T-cell (primary cell): ENCODE results near the gene TYSND1. TPM values are rescaled to one million over a fixed set of nuclear protein-coding genes. Genes with fewer than 3 reads are reported as not detected.

Source experiments
- ATAC-seq, 4 experiments: fragments of 200-7000 bp in 3 of 4; fragments of 150-1000 bp in 1 of 4; cut with Tn5 transposase; replicated peaks in 1 of 4; 1 replicate in 3 of 4; 2 replicates in 1 of 4; pipeline ENCODE4 v1.10.0; 2021; ENCODE audit warnings: moderate library complexity in 3 of 4, mild to moderate bottlenecking in 2 of 4, moderate number of reproducible peaks in 1 of 4
- CTCF ChIA-PET, 2 donors: fragments of 300-600 bp; sonication (Branson Sonifier 250); formaldehyde crosslinking; loops; one replicate each; lab custom pipeline; 2022; ENCODE audit warnings: antibody characterized with exemption in 2 of 2; lab: Charles Lee
- POLR2A ChIA-PET, 2 donors: fragments of 300-600 bp; sonication (Branson Sonifier 250); formaldehyde crosslinking; loops; one replicate each; lab custom pipeline; 2022; ENCODE audit warnings: antibody characterized with exemption in 2 of 2; lab: Charles Lee
- DNase-seq, 35 experiments: peaks; one replicate each; pipeline versions ENCODE4 v3.0.0 to v3.0.0-alpha.2; 2013 to 2023
- H3K27ac ChIP-seq: one replicate; pipeline ENCODE4 v1.5.1; 2013; ENCODE audit warnings: low read length
- H3K27me3 ChIP-seq, 2 experiments: replicated peaks in 1 of 2; 1 replicate in 1 of 2; 2 replicates in 1 of 2; pipeline versions ENCODE4 v1.6.1 to v1.7.0; 2013; ENCODE audit warnings: low read length in 1 of 2, mixed read lengths in 1 of 2; ENCODE audit not compliant: control insufficient read depth in 2 of 2, insufficient read depth in 2 of 2; ENCODE audit errors: extremely low read depth in 1 of 2
- H3K36me3 ChIP-seq, 2 donors: 1 replicate in 1 of 2; 2 replicates in 1 of 2; pipeline versions ENCODE4 v1.6.1 to v1.7.0; 2013; ENCODE audit warnings: low read length in 1 of 2; ENCODE audit not compliant: control insufficient read depth in 2 of 2, insufficient read depth in 1 of 2; ENCODE audit errors: extremely low read depth in 1 of 2
- H3K4me1 ChIP-seq, 2 experiments: 1 replicate in 1 of 2; 2 replicates in 1 of 2; pipeline versions ENCODE4 v1.6.1 to v1.7.0; 2013; ENCODE audit warnings: low read length in 2 of 2, mixed read lengths in 1 of 2; ENCODE audit not compliant: insufficient read depth in 2 of 2, control insufficient read depth in 1 of 2; ENCODE audit errors: extremely low read depth in 1 of 2
- H3K4me3 ChIP-seq, 2 donors: 1 replicate in 1 of 2; 2 replicates in 1 of 2; pipeline versions ENCODE4 v1.5.1 to v1.7.0; 2013; ENCODE audit warnings: mild to moderate bottlenecking in 2 of 2, low read length in 1 of 2, moderate library complexity in 1 of 2; ENCODE audit not compliant: control insufficient read depth in 1 of 2; ENCODE audit errors: extremely low read depth in 1 of 2
- H3K9me3 ChIP-seq: 2 replicates; pipeline ENCODE4 v1.7.0; 2013
- H3K27ac Mint-ChIP-seq, 2 donors: one replicate each; pipeline ENCODE4 v1.8.0; 2020 to 2021; ENCODE audit warnings: mild to moderate bottlenecking in 2 of 2, mixed read lengths in 2 of 2
- H3K27me3 Mint-ChIP-seq, 2 donors: one replicate each; pipeline ENCODE4 v1.8.0; 2021 to 2022; ENCODE audit warnings: mixed read lengths in 2 of 2
- H3K36me3 Mint-ChIP-seq: one replicate; pipeline ENCODE4 v1.8.0; 2021; ENCODE audit warnings: mixed read lengths
- H3K4me1 Mint-ChIP-seq, 3 donors: one replicate each; pipeline ENCODE4 v1.8.0; 2020 to 2022; ENCODE audit warnings: mixed read lengths in 3 of 3, mild to moderate bottlenecking in 1 of 3
- H3K4me3 Mint-ChIP-seq, 3 donors: one replicate each; pipeline ENCODE4 v1.8.0; 2020 to 2022; ENCODE audit warnings: mild to moderate bottlenecking in 3 of 3, mixed read lengths in 3 of 3, moderate library complexity in 3 of 3
- H3K9me3 Mint-ChIP-seq, 3 donors: one replicate each; pipeline ENCODE4 v1.8.0; 2020 to 2022; ENCODE audit warnings: mixed read lengths in 3 of 3
- WGBS: methylation state at CpG from one replicate; pipeline ENCODE4 v1.1.5; 2013; ENCODE audit warnings: missing lambda C conversion rate; ENCODE audit not compliant: insufficient coverage; 5-methylcytosine and 5-hydroxymethylcytosine counted together
- total RNA-seq, 35 experiments: library from RNA in 6 of 35; stranded (reverse) in 6 of 35; fragments of 120-200 nt in 1 of 35; gene quantifications; one replicate each; pipeline versions ENCODE4 v1.2.1 to v1.2.4 and lab custom pipeline; 2013 to 2026

TYSND1 gene
- total RNA-seq, 5 donors from 2014 or later (not counting 1 experiment from before 2014, with no cell fraction given), result 18.3 to 41.0 (median 38.7) TPM

DNA sequence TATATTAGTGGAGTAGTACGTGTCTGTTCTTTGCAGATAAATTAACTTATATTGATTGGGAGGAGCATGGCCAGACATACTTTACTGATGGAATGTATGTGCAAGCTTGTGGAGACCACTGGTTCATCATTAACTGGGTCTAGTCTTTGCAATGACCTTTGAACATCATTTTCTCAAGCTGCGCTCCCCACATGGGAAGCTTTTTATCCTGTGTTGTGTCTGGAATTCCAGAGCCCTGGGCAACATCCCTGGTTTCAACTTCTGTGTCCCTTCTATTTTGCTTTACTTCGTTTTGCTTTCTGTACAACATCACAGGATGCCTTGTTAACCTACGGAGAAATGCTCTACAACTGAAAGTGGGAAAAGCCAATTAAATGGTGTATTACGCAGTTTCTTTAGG lies 55.5 kb downstream of the TYSND1 start:
- Mint-ChIP-seq H3K4me3 (no peak overlapping the region), H3K4me1 (peaks cover 35 to 49% (median 48%) of the 10 kb centered on the region in 3 donors), H3K27ac (peak overlapping the region; percentile 64 to 66), H3K9me3 (no peaks in the 10 kb centered on the region), H3K27me3 (no peaks in the 10 kb centered on the region), H3K36me3 (peaks cover 6% of the 10 kb centered on the region)
- ATAC-seq, result no peak
- WGBS, result 100% methylated on average over 3 of the region's 5 CpGs
- no peaks in the 10 kb centered on the region for H3K27me3 ChIP-seq
- peaks cover 17 to 31% of the 10 kb centered on the region in 2 experiments for H3K4me1 ChIP-seq
- H3K9me3 ChIP-seq, result no peaks in the 10 kb centered on the region
- H3K36me3 ChIP-seq, result peaks cover 0 to 12% of the 10 kb centered on the region in 2 donors
- no peak overlapping the region for H3K4me3 ChIP-seq
- H3K27ac ChIP-seq, result no peak overlapping the region
- ChIA-PET POLR2A (no interaction called here), CTCF (no interaction called here)
- DNase-seq, result no peak

DNA sequence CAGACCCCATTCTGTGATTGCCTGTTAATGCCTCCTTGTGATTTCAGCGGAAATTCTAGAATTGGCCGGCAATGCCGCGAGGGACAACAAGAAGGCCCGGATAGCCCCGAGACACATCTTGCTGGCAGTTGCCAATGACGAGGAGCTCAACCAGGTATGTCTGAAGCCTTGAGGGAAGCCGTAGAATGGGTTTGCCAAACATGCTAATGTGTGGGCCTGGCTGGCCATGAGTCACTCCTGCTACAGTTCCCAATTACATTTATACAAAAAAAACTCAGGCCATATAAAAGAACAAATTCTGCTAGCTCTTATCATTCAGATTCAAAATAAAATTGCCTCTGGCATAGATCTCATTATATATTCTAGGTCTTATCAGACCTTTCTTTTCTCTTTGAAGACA lies 56.5 kb downstream of the TYSND1 start:
- Histone ChIP-seq H3K27ac (no peak overlapping the region), H3K4me3 (no peak overlapping the region), H3K9me3 (no peaks in the 10 kb centered on the region), H3K4me1 (peaks cover 17 to 31% of the 10 kb centered on the region in 2 experiments), H3K27me3 (no peaks in the 10 kb centered on the region), H3K36me3 (peaks cover 0 to 7% of the 10 kb centered on the region in 2 donors)
- ATAC-seq (no peak), DNase-seq (no peak)
- no peaks in the 10 kb centered on the region for H3K9me3 Mint-ChIP-seq
- H3K4me3 Mint-ChIP-seq, result no peak overlapping the region
- no peaks in the 10 kb centered on the region for H3K36me3 Mint-ChIP-seq
- 96% methylated on average over 7 of the region's 8 CpGs for WGBS
- ChIA-PET CTCF (no interaction called here), POLR2A (no interaction called here)
- peaks cover 30 to 45% (median 42%) of the 10 kb centered on the region in 3 donors for H3K4me1 Mint-ChIP-seq
- peak overlapping the region; percentile 18 to 46 for H3K27ac Mint-ChIP-seq
- no peaks in the 10 kb centered on the region for H3K27me3 Mint-ChIP-seq

DNA sequence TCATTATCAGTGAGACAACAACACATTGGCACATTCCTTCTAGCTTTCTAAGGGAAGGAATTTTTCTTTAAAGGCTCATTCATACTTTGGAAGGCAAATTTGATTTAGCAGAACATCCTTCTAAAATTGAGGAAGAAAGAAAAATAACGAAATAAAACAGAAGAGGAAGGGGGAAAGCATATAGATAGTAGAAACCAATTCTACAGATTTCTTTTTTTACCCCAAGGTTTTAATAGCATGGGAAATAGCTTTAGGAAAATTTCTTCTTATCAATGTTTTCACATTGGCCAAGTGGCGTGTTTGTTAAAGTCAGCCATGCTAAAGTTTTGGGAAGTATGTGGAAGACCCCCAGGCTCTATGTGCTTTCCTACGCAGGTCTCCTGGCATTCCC lies 58.2 kb downstream of the TYSND1 start:
- no peaks in the 10 kb centered on the region for H3K9me3 ChIP-seq
- H3K27ac ChIP-seq, result no peak overlapping the region
- H3K4me1 ChIP-seq, result peaks cover 12 to 19% of the 10 kb centered on the region in 2 experiments
- no peaks in the 10 kb centered on the region for H3K36me3 Mint-ChIP-seq
- H3K4me1 Mint-ChIP-seq, result peaks cover 15 to 27% (median 26%) of the 10 kb centered on the region in 3 donors
- no peak for ATAC-seq
- DNase-seq, result no peak
- ChIA-PET CTCF (no interaction called here), POLR2A (no interaction called here)
- no peaks in the 10 kb centered on the region for H3K36me3 ChIP-seq
- no peaks in the 10 kb centered on the region for H3K27me3 Mint-ChIP-seq
- WGBS, result no CpG with 5 or more reads among the region's 3 CpGs
- no peaks in the 10 kb centered on the region for H3K9me3 Mint-ChIP-seq
- no peak overlapping the region for H3K4me3 Mint-ChIP-seq
- no peak overlapping the region for H3K4me3 ChIP-seq
- H3K27me3 ChIP-seq, result no peaks in the 10 kb centered on the region
- no peak overlapping the region for H3K27ac Mint-ChIP-seq

Other genes starting within 250 kb of the TYSND1 start
- 1 to 10 TPM; 3.1 to 4.7 (median 3.8) TPM for gene MACROH2A2, start 93.9 kb downstream of the TYSND1 start, total RNA-seq
- 1 to 10 TPM; 3.2 to 5.8 (median 5.1) TPM for gene AIFM2, start 13.9 kb downstream of the TYSND1 start, total RNA-seq
- gene SAR1A, start 23.8 kb upstream of the TYSND1 start, total RNA-seq, result 100 to 1,000 TPM in 2 of 5 donors, 10 to 100 TPM in 3; 64.0 to 132 (median 82.3) TPM
- 10 to 100 TPM; 56.7 to 78.4 (median 64.4) TPM for gene PPA1, start 86.7 kb upstream of the TYSND1 start, total RNA-seq
- not detected for gene NPFFR1, start 137.3 kb upstream of the TYSND1 start, total RNA-seq
- gene LRRC20, start 235.9 kb upstream of the TYSND1 start, total RNA-seq, result 1 to 10 TPM; 2.5 to 3.9 (median 3.7) TPM